GM10266 (cell line): ENCODE results near the gene WDR86.

ENCODE experiments used
- DNase-seq: peaks from one replicate; pipeline ENCODE4 v3.0.0; 2012; ENCODE audit errors: extremely low spot score
- TF ChIP-seq, protein P1 (sequence below): IDR thresholded peaks from 2 replicates; pipeline ENCODE4 v1.5.1; 2012; ENCODE audit warnings: mild to moderate bottlenecking, low read depth; ENCODE audit not compliant: control insufficient read depth, insufficient read depth; ENCODE audit errors: missing control alignments

WDR86 gene

DNA sequence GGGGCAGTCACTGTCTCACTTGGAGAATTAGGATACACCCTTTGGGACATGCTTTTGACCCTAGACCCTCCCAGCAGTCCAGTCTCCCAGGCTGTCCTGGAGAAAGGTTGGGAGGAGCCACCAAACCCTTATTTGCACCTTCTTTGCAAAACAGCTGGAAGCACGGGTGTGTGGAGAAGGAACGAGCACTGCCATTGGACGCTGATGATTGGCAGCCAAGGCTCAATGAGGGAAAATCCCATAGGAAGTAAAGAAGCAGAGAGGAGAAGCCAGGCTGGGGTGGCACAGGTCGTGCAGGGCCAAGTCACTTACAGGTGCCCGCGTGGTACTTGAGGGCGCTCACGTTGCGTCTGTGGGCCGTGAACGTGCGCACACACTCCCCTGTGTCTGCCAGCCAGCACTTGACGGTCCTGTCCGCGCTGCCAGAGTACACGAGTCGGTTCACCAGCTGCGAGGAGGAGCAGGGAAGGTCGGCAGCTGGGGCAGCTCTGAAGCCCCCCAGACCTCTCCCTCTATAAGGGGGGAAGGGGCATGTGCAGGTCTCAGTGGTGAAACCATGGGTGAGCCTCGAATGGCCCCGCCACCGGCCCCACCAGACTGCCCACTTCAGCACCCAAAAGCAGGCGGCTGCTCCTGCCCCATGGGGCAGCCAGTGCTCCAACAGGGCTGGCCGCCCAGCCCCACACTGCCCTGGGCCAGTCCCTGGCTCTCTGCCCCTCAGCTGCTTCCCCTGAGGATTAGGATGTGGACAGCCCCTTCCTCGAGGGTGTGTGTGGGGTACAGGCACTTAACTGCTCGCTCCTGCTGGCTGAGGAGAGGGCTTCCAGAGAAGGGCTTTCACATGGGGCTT is 24.8 kb downstream of the WDR86 start:
- TF ChIP-seq, protein P1, sequence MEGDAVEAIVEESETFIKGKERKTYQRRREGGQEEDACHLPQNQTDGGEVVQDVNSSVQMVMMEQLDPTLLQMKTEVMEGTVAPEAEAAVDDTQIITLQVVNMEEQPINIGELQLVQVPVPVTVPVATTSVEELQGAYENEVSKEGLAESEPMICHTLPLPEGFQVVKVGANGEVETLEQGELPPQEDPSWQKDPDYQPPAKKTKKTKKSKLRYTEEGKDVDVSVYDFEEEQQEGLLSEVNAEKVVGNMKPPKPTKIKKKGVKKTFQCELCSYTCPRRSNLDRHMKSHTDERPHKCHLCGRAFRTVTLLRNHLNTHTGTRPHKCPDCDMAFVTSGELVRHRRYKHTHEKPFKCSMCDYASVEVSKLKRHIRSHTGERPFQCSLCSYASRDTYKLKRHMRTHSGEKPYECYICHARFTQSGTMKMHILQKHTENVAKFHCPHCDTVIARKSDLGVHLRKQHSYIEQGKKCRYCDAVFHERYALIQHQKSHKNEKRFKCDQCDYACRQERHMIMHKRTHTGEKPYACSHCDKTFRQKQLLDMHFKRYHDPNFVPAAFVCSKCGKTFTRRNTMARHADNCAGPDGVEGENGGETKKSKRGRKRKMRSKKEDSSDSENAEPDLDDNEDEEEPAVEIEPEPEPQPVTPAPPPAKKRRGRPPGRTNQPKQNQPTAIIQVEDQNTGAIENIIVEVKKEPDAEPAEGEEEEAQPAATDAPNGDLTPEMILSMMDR: no peak
- DNase-seq: no peak

DNA sequence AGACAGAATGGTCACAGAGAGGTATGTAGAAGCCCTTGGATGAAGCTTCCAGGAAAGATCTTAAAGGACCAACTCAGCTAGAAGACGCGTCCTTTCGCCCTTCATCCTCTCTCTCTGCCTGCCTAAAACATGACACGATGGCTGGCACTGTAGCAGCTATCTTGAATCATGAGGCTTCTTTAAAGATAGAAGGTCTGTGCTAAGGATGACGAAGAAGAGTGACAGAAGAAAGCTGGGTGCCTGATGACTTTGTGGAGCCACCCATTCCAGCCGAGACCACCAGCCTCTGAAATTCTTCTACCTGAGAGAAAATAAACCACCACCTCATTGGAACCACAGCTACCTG is 25.5 kb downstream of the WDR86 start:
- TF ChIP-seq, protein P1: no peak

DNA sequence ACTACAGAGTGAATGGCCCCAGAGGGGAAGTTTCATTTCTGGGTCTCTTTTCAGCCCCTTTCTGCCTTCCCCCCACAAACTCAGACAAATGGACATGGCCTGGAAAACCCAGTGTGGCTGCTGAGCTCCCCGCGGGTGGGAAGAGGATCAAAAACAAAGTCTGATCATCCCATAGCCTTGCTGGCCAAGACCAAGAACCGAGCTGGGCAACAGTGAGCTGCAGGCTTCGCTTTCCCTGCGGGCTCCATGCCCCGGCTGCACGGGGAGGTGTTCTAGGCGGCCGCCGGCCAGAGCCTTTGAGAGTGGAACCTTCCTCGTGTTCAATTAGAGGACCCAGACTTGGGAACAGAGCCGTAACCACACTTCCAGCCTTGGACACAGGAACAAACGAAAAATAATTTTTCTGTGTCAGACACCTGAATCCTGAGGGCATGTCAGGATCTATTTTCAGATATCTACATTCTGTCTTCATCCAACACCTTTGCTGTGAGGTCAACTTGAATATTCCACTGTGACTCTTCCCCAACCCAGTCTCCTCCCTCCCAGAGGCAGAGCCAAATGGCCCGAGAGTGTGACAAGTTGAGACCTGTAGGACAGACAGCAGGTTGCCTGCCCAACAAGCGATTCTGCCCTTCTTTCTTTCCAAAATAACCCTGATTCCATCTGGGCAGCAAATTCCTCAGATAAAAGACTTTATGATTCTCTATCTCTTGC is 26.0 kb downstream of the WDR86 start:
- no peak for DNase-seq

More for the DNA sequence above, 25.5 kb downstream of the WDR86 start:
- DNase-seq: no peak

DNA sequence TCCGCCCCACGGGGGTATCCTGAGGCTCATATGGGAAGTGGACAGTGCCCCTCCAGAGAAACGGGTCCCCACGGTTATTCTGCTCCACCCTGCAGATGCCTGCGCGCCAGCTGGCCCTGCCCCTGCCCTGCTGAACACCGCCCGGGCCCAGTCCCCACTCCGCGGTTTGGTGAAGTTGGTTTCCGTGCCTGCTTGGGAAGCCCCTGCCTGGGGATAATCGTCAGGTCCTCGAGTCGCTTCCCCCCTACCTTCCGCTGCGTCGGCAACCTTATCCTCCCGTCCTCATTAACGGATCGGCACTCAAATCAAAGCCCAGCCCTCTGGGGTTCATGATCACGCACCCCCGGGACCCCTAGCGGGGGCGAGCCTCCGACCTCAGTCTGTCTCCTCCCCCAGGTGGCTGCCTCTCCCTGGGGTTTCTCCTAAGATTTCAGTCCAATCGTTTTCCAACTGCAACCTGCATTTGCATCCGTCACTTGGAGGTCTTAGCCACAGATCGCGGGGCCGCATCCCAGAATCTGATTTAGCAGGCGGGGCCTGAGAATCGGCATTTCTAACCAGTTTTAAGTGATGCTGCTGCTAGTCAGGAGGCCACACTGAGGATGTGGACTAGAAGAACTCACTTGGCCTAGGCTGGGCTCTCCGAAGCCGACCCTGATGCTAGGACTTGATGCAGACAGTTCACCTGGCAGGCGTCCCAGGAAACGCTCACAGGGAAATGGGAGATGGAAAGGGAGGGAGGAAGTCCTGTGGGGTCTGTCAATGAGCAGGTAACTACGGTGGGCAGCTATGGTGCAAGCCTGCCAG is 27.6 kb downstream of the WDR86 start:
- TF ChIP-seq, protein P1: no peak
- no peak for DNase-seq

More for the DNA sequence above, 26.0 kb downstream of the WDR86 start:
- TF ChIP-seq, protein P1: no peak

DNA sequence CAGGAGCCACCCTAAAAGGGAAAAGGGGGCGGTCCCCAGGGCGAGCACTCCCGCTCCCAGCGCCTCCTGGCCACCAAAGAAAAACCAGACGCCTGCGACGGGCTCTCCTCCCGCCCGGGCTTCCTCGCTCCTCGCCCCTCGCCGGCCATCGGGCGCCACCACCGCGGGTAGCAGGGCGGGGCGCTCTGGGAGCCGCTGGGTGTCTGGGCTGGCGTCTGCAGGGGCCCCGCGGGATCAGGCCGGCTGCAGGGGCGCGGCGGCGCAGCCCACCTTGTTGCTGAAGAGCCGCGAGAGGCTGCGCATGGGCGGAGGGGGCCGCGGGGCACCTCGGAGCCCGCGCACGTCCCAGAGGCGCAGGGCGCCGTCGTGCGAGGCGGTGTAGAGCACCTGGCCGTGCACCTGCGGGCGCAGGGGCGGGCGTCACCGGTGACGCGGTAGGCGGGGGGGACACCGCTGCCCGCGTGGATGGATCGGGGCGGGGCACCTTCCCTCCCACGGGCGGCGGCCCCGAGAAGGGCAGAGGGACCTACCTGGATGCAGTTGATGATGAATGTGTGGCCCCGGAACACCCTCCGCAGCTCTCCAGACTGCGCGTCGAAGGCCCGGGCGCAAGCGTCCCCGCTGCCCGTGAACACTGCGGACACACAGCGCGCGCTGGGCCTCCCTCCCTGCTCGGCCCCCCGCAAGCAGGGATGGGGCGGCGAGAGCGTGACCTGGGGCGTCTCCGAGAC is 28.3 kb downstream of the WDR86 start:
- peak; percentile 72 for DNase-seq
- TF ChIP-seq, protein P1: no peak

DNA sequence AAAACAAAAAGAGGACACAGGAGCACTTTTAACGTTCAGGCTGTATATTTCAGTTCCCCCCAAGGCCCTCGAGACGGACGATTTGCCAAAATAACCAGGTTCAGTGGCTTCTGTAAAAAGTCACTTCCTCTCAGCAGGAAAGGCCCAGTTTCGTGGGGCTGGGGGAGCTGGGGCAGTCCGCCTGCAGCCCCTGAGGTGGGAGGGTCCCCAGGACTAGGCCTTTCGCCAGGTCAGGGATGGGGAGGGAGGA is 28.8 kb downstream of the WDR86 start:
- DNase-seq: peak; percentile 72

More for the DNA sequence above, 28.8 kb downstream of the WDR86 start:
- TF ChIP-seq, protein P1: no peak
